ENCODE results near the gene HLF.
"Not testable (repeated sequence)": the region's sequence is repeated elsewhere in the genome, so short reads cannot be mapped to it uniquely, and the experiment has no call there.

Gene HLF

GRCh38 chr17:55312852-55313251, 48.1 kb downstream of the HLF start:
- DNase-seq: no peak

GRCh38 chr17:55314061-55314783, 49.5 kb downstream of the HLF start:
- no peak for DNase-seq

- DNase-seq: no peak
These were observed 50.2 kb downstream of the HLF start for GRCh38 chr17:55314784-55315491.

GRCh38 chr17:55316499-55316898, 51.7 kb downstream of the HLF start:
- no peak for DNase-seq

- DNase-seq: no peak
These were observed 52.5 kb downstream of the HLF start for GRCh38 chr17:55317284-55317683.

GRCh38 chr17:55318081-55318480, 53.3 kb downstream of the HLF start:
- no peak for DNase-seq

GRCh38 chr17:55318715-55319487, 54.1 kb downstream of the HLF start:
- no peak for DNase-seq

GRCh38 chr17:55319933-55320593, 55.3 kb downstream of the HLF start:
- DNase-seq: no peak

- no peak for DNase-seq
These were observed 56.0 kb downstream of the HLF start for GRCh38 chr17:55320594-55321426.

- DNase-seq: no peak
These were observed 56.8 kb downstream of the HLF start for GRCh38 chr17:55321427-55322060.

- DNase-seq: no peak
These were observed 57.8 kb downstream of the HLF start for GRCh38 chr17:55322453-55322985.

GRCh38 chr17:55323518-55324295, 58.9 kb downstream of the HLF start:
- DNase-seq: no peak

GRCh38 chr17:55324296-55324978, 59.7 kb downstream of the HLF start:
- no peak for DNase-seq

- DNase-seq: no peak
These were observed 60.6 kb downstream of the HLF start for GRCh38 chr17:55325406-55325805.

GRCh38 chr17:55326030-55326429, 61.3 kb downstream of the HLF start:
- no peak for DNase-seq

GRCh38 chr17:55327225-55328088, 62.7 kb downstream of the HLF start:
- no peak for DNase-seq

GRCh38 chr17:55328514-55328913, 63.8 kb downstream of the HLF start:
- not testable (repeated sequence) for DNase-seq

- DNase-seq: no peak
These were observed 65.7 kb downstream of the HLF start for GRCh38 chr17:55330344-55330933.

All from NK-92 treated with Interleukin-12 subunit alpha and Interleukin-12 subunit beta, amount 100 ng/mL, for 24 hours (cell line).